Kidney tubule cell (primary cell): ENCODE measurements around the gene SEPTIN5.
"Not testable (repeated sequence)": the region's sequence is repeated elsewhere in the genome, so short reads cannot be mapped to it uniquely, and the experiment has no call there.

Source experiments
- DNase-seq: peaks from one replicate; pipeline ENCODE4 v3.0.0-alpha.2; 2018; ENCODE audit warnings: low spot score

The SEPTIN5 gene

GRCh38 chr22:19720150-19720827, 6.0 kb downstream of the SEPTIN5 start:
- no peak for DNase-seq

GRCh38 chr22:19720999-19721329, 6.7 kb downstream of the SEPTIN5 start:
- DNase-seq = no peak

- DNase-seq = no peak
Measured at GRCh38 chr22:19721330-19722177, 7.3 kb downstream of the SEPTIN5 start.

GRCh38 chr22:19722178-19722981, 8.1 kb downstream of the SEPTIN5 start:
- DNase-seq = no peak

- DNase-seq = no peak
Measured at GRCh38 chr22:19722982-19723231, 8.6 kb downstream of the SEPTIN5 start.

- DNase-seq = peak; percentile 47
Measured at GRCh38 chr22:19723232-19723982, 9.1 kb downstream of the SEPTIN5 start, which contains the start of gene GP1BB. Gene GP1BB (plus strand): TSS chr22:19723539. CDS start chr22:19723570, 31 bp downstream.

GRCh38 chr22:19723983-19724827, 9.9 kb downstream of the SEPTIN5 start:
- peak; percentile 51 for DNase-seq

GRCh38 chr22:19724927-19725661, 10.8 kb downstream of the SEPTIN5 start:
- DNase-seq = no peak

- DNase-seq = not testable (repeated sequence)
Measured at GRCh38 chr22:19726064-19726788, 11.9 kb downstream of the SEPTIN5 start.

- DNase-seq = no peak
Measured at GRCh38 chr22:19727310-19728150, 13.2 kb downstream of the SEPTIN5 start.

- DNase-seq = no peak
Measured at GRCh38 chr22:19728271-19728670, 14.0 kb downstream of the SEPTIN5 start.

GRCh38 chr22:19728836-19729235, 14.5 kb downstream of the SEPTIN5 start:
- no peak for DNase-seq

GRCh38 chr22:19729507-19729906, 15.2 kb downstream of the SEPTIN5 start:
- DNase-seq = no peak

- DNase-seq = no peak
Measured at GRCh38 chr22:19730198-19730597, 15.9 kb downstream of the SEPTIN5 start.

GRCh38 chr22:19730655-19731360, 16.5 kb downstream of the SEPTIN5 start:
- peak; percentile 72 for DNase-seq

- DNase-seq = no peak
Measured at GRCh38 chr22:19731361-19732135, 17.2 kb downstream of the SEPTIN5 start.

GRCh38 chr22:19732403-19733113, 18.3 kb downstream of the SEPTIN5 start:
- DNase-seq = no peak
